ENCODE results near the gene ALDH4A1. TPM values are rescaled to one million over a fixed set of nuclear protein-coding genes. Genes with fewer than 3 reads are reported as not detected.

ALDH4A1 gene
- total RNA-seq, 1 experiment from 2014 or later = 18.4 TPM

DNA sequence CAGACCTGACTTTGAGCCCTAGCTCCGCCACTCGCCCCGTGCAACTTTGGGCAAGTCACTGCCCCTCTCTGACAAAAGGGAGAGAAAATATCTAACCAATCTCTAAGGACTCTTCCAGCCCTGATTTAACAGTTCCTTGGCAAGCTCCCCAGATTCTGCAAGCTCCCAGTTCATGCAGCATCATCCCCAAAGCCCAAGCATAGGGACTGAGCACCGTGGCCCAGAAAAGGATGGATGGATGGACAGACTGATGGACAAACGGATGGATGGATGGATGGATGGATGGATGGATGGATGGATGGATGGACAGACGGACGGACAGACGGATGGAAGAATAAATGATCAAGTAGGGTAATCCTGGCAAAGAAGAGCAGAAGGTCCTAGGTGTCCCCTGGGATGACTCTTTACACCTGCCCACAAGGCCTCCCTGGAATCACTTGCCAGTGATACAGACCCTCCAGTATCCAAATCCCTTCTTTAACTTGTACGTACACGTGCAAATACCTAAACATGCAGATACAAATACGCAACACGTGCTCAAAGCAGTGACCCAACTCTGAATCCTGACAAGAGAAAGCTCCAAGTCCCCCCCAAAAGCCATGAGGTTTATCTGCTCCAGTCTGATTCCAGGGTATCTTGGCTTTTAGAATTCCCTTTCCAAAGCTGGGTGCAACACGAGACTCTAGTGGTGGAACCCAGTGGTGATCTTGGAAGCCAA lies 38.1 kb upstream of the ALDH4A1 start:
- no peaks in the 10 kb centered on the region for H3K27me3 ChIP-seq (replicated peaks; ENCODE audit: insufficient read depth, low read depth, low read length, poor library complexity)
- H3K36me3 ChIP-seq (ENCODE audit: insufficient read depth, low read length, poor library complexity, severe bottlenecking) = no peaks in the 10 kb centered on the region
- intact Hi-C loops (cut with micrococcal nuclease; ENCODE audit: unreplicated experiment) = no loop called here
- CTCF ChIA-PET = no interaction called here
- H3K4me3 ChIP-seq (ENCODE audit: low read depth, low read length, poor library complexity, severe bottlenecking) = no peak overlapping the region
- no peaks in the 10 kb centered on the region for H3K9me3 ChIP-seq (ENCODE audit: low read depth, low read length, poor library complexity, severe bottlenecking)
- H3K27ac ChIP-seq (ENCODE audit: low read depth, low read length, poor library complexity, severe bottlenecking) = peak overlapping the region; percentile 82
- POLR2A ChIA-PET (ENCODE audit: low non-redundant PET) = no interaction called here
- no peak for DNase-seq (ENCODE audit: low spot score)
- TSS peak; percentile 50 for BruUV-seq (replicated peaks)
- TF ChIP-seq EZH2 (IDR thresholded peaks at IDR 0.05; ENCODE audit: borderline replicate concordance, low read depth, low read length, poor library complexity, severe bottlenecking) = no peak
- TF ChIP-seq, protein P1, sequence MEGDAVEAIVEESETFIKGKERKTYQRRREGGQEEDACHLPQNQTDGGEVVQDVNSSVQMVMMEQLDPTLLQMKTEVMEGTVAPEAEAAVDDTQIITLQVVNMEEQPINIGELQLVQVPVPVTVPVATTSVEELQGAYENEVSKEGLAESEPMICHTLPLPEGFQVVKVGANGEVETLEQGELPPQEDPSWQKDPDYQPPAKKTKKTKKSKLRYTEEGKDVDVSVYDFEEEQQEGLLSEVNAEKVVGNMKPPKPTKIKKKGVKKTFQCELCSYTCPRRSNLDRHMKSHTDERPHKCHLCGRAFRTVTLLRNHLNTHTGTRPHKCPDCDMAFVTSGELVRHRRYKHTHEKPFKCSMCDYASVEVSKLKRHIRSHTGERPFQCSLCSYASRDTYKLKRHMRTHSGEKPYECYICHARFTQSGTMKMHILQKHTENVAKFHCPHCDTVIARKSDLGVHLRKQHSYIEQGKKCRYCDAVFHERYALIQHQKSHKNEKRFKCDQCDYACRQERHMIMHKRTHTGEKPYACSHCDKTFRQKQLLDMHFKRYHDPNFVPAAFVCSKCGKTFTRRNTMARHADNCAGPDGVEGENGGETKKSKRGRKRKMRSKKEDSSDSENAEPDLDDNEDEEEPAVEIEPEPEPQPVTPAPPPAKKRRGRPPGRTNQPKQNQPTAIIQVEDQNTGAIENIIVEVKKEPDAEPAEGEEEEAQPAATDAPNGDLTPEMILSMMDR (conservative IDR thresholded peaks at IDR 0.05; ENCODE audit: low read depth, low read length) = no peak
- peaks cover 47% of the 10 kb centered on the region for H3K4me1 ChIP-seq (ENCODE audit: insufficient read depth, low read length, poor library complexity, severe bottlenecking)

DNA sequence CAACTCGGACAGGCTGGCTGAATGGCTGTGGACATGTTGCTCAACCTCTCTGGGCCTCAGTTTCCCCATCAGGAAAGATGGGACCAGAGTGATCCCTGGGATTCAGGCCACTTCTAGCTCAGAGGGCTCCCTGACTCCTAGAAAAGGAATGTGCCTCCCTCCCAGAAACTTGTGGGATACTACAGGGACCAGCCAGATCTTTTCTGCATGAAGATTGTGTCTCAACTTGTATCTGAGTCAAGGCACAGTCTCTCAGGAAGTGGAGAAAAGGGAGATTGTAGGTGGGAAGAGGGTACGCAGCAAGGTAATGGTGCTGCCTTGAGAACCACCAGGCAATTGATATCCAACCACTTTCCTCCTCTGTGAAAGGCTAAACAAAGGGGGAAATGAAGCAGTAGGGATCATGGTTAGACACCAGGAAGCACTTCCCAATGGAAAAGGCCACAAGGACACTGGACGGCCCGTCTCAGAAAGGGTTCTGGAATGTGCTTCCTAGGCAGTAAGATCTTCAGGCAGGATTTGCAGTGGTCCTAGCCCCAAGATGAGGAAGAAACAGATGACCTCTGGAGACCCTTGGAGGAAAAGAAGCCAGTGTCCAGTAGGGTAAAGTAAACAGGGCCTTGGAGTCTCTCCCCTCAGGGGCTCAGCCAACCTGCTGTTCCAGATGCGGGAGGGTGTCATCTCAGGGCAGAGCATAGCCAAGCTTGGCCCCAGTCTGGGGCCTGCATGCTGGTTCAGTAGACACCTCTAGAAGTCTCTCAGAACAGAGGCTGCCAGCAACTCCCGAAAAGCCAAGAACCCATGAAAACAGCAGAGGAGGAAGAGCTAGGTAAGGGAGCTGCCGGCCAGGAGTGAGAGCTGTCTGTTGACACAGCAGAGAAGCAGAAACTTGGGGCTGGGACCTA lies 37.3 kb upstream of the ALDH4A1 start:
- ChIA-PET POLR2A (ENCODE audit: low non-redundant PET) (no interaction called here), CTCF (no interaction called here)
- no TSS peak for BruUV-seq (replicated peaks)
- Histone ChIP-seq H3K36me3 (ENCODE audit: insufficient read depth, low read length, poor library complexity, severe bottlenecking) (no peaks in the 10 kb centered on the region), H3K27ac (ENCODE audit: low read depth, low read length, poor library complexity, severe bottlenecking) (peak overlapping the region; percentile 82), H3K4me3 (ENCODE audit: low read depth, low read length, poor library complexity, severe bottlenecking) (no peak overlapping the region), H3K9me3 (ENCODE audit: low read depth, low read length, poor library complexity, severe bottlenecking) (no peaks in the 10 kb centered on the region), H3K27me3 (replicated peaks; ENCODE audit: insufficient read depth, low read depth, low read length, poor library complexity) (no peaks in the 10 kb centered on the region), H3K4me1 (ENCODE audit: insufficient read depth, low read length, poor library complexity, severe bottlenecking) (peaks cover 39% of the 10 kb centered on the region)
- intact Hi-C loops (cut with micrococcal nuclease; ENCODE audit: unreplicated experiment) = no loop called here
- TF ChIP-seq, protein P1 (conservative IDR thresholded peaks at IDR 0.05; ENCODE audit: low read depth, low read length) = no peak
- no peak for TF ChIP-seq EZH2 (IDR thresholded peaks at IDR 0.05; ENCODE audit: borderline replicate concordance, low read depth, low read length, poor library complexity, severe bottlenecking)
- no peak for DNase-seq (ENCODE audit: low spot score)

GRCh38 chr1:18938707-18939070 lies 36.3 kb upstream of the ALDH4A1 start:
- intact Hi-C loops (cut with micrococcal nuclease; ENCODE audit: unreplicated experiment) = no loop called here
- TF ChIP-seq, protein P1 (conservative IDR thresholded peaks at IDR 0.05; ENCODE audit: low read depth, low read length) = no peak
- no peak for TF ChIP-seq EZH2 (IDR thresholded peaks at IDR 0.05; ENCODE audit: borderline replicate concordance, low read depth, low read length, poor library complexity, severe bottlenecking)
- Histone ChIP-seq H3K4me1 (ENCODE audit: insufficient read depth, low read length, poor library complexity, severe bottlenecking) (peaks cover 29% of the 10 kb centered on the region), H3K27ac (ENCODE audit: low read depth, low read length, poor library complexity, severe bottlenecking) (peak overlapping the region; percentile 47), H3K9me3 (ENCODE audit: low read depth, low read length, poor library complexity, severe bottlenecking) (no peaks in the 10 kb centered on the region), H3K27me3 (replicated peaks; ENCODE audit: insufficient read depth, low read depth, low read length, poor library complexity) (no peaks in the 10 kb centered on the region), H3K36me3 (ENCODE audit: insufficient read depth, low read length, poor library complexity, severe bottlenecking) (no peaks in the 10 kb centered on the region), H3K4me3 (ENCODE audit: low read depth, low read length, poor library complexity, severe bottlenecking) (no peak overlapping the region)
- CTCF ChIA-PET = no interaction called here
- BruUV-seq (replicated peaks) = no TSS peak
- no peak for DNase-seq (ENCODE audit: low spot score)
- POLR2A ChIA-PET (ENCODE audit: low non-redundant PET) = no interaction called here
